ENCODE results near the gene SLC7A8.

The SLC7A8 gene

DNA sequence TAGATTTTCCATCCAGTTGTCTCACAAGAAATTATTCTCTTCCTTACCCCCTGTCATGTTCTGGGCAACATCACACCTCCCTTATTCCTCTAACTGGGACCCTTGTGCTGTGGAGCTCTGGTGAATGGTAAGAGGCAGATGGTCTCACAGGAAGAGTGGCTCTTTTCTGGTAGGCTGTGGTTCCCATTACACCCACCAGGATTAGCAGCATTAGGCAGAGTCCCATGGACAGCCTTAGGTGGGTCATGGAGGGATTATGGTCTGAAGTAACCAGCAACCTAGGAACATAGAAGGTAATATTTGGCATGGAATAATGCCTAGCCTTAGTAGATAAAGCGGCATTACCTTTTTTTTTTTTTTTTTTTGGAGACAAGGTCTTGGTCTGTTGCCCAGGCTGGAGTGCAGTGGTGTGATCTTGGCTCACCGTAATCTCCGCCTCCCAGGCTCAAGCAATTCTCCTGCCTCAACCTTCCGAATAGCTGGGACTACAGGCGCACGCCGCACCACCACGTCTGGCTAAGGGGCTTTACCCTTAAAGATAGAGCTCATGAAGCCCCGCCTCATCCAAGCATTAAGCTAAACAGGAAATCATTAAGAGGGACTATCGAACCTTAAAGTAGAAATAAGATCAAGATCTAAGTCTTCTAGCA lies 84.1 kb downstream of the SLC7A8 start:
- Mint-ChIP-seq H3K27ac (no peak overlapping the region), H3K27me3 (ENCODE audit: low read depth) (no peaks in the 10 kb centered on the region), H3K9me3 (no peaks in the 10 kb centered on the region), H3K36me3 (ENCODE audit: low read depth) (peaks cover 11% of the 10 kb centered on the region), H3K4me3 (no peak overlapping the region), H3K4me1 (ENCODE audit: low read depth) (peaks cover 14% of the 10 kb centered on the region)

GRCh38 chr14:23097786-23098185 lies 85.7 kb downstream of the SLC7A8 start:
- H3K4me3 Mint-ChIP-seq: peak overlapping the region; percentile 80
- peaks cover 14% of the 10 kb centered on the region for H3K36me3 Mint-ChIP-seq (ENCODE audit: low read depth)
- no peak overlapping the region for H3K27ac Mint-ChIP-seq
- no peaks in the 10 kb centered on the region for H3K27me3 Mint-ChIP-seq (ENCODE audit: low read depth)
- no peaks in the 10 kb centered on the region for H3K9me3 Mint-ChIP-seq
- H3K4me1 Mint-ChIP-seq (ENCODE audit: low read depth): peaks cover 19% of the 10 kb centered on the region

DNA sequence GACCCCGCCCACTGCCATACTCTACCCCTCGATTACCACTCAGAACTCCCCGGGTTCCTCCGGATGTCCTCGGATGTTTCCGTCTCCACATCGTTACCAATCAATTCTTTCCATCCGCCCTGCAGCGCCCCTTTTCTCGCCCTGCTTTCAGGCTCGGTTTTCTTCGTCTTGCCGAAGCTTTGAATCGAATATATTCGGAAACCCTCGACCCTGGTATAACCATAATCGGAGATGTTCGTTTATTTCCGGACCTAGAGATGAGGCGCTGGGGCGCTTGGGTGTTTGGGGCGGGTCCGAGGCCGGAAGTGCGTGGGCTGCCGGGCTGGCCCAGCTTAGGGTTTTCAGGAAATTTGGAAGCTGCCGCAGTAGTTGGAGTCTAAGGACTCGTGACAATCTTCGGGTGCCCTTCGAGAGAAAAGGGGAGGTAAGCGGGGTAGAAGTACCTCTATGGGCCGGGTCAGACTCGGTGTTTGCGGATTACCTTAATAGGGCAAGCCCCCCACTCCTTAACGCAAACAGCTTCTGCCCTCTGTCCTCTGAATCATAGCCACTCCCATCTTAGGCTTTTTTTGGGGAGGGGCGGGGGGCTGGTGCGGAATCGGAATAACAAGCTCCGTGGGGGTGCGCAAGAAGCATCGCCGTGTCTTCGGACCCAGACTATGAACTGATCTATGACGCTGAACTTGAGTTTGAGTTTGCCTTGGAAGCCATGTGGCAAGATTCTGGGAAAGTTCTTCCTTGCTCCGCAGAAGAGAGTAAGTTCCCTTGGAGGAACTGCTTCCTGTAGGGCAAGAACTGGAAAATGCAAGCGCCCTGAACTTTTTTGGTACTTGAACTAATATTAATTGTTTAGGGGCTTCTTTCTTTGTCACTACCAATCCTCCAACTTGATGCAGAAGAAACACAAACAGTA lies 88.0 kb downstream of the SLC7A8 start, which contains the start of gene C14orf119:
Gene C14orf119 (plus strand): TSS at position 310 of the 913 bp plus-strand sequence. CDS start 2,154 bp downstream, outside the sequence.
- Mint-ChIP-seq H3K27ac (no peak within 1 kb of the TSS), H3K27me3 (ENCODE audit: low read depth) (no peaks in the 10 kb centered on the region), H3K36me3 (ENCODE audit: low read depth) (peaks cover 21% of the 10 kb centered on the region), H3K9me3 (no peaks in the 10 kb centered on the region), H3K4me1 (ENCODE audit: low read depth) (peaks cover 25% of the 10 kb centered on the region), H3K4me3 (no peak within 1 kb of the TSS)

- no peaks in the 10 kb centered on the region for H3K9me3 Mint-ChIP-seq
- H3K4me3 Mint-ChIP-seq: no peak within 1 kb of the TSS
- H3K36me3 Mint-ChIP-seq (ENCODE audit: low read depth): peaks cover 27% of the 10 kb centered on the region
- no peaks in the 10 kb centered on the region for H3K27me3 Mint-ChIP-seq (ENCODE audit: low read depth)
- H3K27ac Mint-ChIP-seq: no peak within 1 kb of the TSS
- H3K4me1 Mint-ChIP-seq (ENCODE audit: low read depth): peaks cover 25% of the 10 kb centered on the region
Measured at GRCh38 chr14:23094666-23095195, 88.7 kb downstream of the SLC7A8 start, which contains the start of gene ACIN1. ACIN1 (minus strand) TSS chr14:23095136; CDS start chr14:23095112, 24 bp downstream.

DNA sequence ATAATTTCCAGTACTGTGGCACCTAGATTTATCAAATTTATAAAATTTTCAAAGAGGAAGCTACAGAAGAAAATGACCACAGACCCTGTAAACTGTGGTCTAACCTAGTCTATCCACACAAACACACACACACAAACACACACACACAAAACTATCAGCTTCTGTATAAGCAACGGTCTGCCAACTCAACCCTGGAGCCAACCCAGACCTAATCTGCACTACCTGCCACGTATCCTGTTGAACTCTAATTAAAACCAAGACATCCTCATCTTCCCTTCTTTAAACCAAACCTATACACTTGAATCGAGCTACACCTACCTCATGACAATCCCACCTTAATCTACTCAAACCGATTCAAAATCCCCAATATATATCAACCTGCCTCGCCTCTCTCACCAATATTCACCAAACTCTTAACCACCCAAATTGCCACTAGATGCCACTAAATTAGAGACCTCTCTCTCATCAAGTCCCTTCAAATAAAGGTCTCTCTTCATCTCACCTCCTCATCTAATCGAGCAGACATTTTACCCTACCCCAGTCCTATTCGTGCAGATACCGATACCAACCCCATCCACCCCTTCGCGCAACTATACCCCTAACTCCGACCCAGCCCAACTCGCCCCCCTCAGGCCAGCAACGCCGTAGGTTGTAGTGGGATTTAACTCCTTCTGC lies 89.3 kb downstream of the SLC7A8 start:
- peaks cover 25% of the 10 kb centered on the region for H3K4me1 Mint-ChIP-seq (ENCODE audit: low read depth)
- no peak overlapping the region for H3K4me3 Mint-ChIP-seq
- H3K27me3 Mint-ChIP-seq (ENCODE audit: low read depth): no peaks in the 10 kb centered on the region
- peaks cover 31% of the 10 kb centered on the region for H3K36me3 Mint-ChIP-seq (ENCODE audit: low read depth)
- H3K27ac Mint-ChIP-seq: no peak overlapping the region
- H3K9me3 Mint-ChIP-seq: no peaks in the 10 kb centered on the region

DNA sequence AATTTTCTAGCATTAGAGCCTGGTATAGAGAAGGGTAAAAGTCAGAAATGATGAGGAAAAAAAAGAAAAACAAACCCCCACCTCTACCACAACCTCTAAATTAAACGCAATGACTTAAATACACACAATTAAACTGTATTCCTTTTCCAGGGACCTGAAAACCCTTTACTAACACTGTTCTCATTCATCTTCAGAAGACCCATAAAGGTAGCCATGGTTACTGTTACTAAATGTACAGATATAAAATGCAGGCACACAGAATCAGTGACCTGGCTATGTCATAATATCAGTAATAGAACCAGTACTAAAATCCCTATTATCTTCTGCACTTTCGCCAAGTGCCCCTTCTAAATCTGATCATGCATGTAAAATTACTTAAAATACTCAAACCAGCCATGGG lies 89.9 kb downstream of the SLC7A8 start:
- Mint-ChIP-seq H3K4me3 (no peak overlapping the region), H3K27me3 (ENCODE audit: low read depth) (no peaks in the 10 kb centered on the region), H3K27ac (no peak overlapping the region), H3K36me3 (ENCODE audit: low read depth) (peaks cover 30% of the 10 kb centered on the region), H3K4me1 (ENCODE audit: low read depth) (peaks cover 25% of the 10 kb centered on the region), H3K9me3 (no peaks in the 10 kb centered on the region)

GRCh38 chr14:23093104-23093503 lies 90.4 kb downstream of the SLC7A8 start:
- peaks cover 27% of the 10 kb centered on the region for H3K36me3 Mint-ChIP-seq (ENCODE audit: low read depth)
- H3K9me3 Mint-ChIP-seq: no peaks in the 10 kb centered on the region
- H3K27ac Mint-ChIP-seq: peak overlapping the region; percentile 13
- no peak overlapping the region for H3K4me3 Mint-ChIP-seq
- peaks cover 25% of the 10 kb centered on the region for H3K4me1 Mint-ChIP-seq (ENCODE audit: low read depth)
- H3K27me3 Mint-ChIP-seq (ENCODE audit: low read depth): no peaks in the 10 kb centered on the region

GRCh38 chr14:23091294-23092225 lies 91.9 kb downstream of the SLC7A8 start:
- Mint-ChIP-seq H3K9me3 (no peaks in the 10 kb centered on the region), H3K36me3 (ENCODE audit: low read depth) (peaks cover 31% of the 10 kb centered on the region), H3K4me1 (ENCODE audit: low read depth) (peaks cover 15% of the 10 kb centered on the region), H3K4me3 (no peak overlapping the region), H3K27me3 (ENCODE audit: low read depth) (no peaks in the 10 kb centered on the region), H3K27ac (no peak overlapping the region)

GRCh38 chr14:23090254-23090636 lies 93.2 kb downstream of the SLC7A8 start:
- peaks cover 41% of the 10 kb centered on the region for H3K36me3 Mint-ChIP-seq (ENCODE audit: low read depth)
- H3K27ac Mint-ChIP-seq: no peak overlapping the region
- no peak overlapping the region for H3K4me3 Mint-ChIP-seq
- peaks cover 20% of the 10 kb centered on the region for H3K4me1 Mint-ChIP-seq (ENCODE audit: low read depth)
- no peaks in the 10 kb centered on the region for H3K9me3 Mint-ChIP-seq
- no peaks in the 10 kb centered on the region for H3K27me3 Mint-ChIP-seq (ENCODE audit: low read depth)

GRCh38 chr14:23089498-23090253 lies 93.8 kb downstream of the SLC7A8 start:
- H3K4me3 Mint-ChIP-seq: no peak overlapping the region
- H3K27me3 Mint-ChIP-seq (ENCODE audit: low read depth): no peaks in the 10 kb centered on the region
- H3K27ac Mint-ChIP-seq: no peak overlapping the region
- peaks cover 20% of the 10 kb centered on the region for H3K4me1 Mint-ChIP-seq (ENCODE audit: low read depth)
- no peaks in the 10 kb centered on the region for H3K9me3 Mint-ChIP-seq
- H3K36me3 Mint-ChIP-seq (ENCODE audit: low read depth): peaks cover 46% of the 10 kb centered on the region

GRCh38 chr14:23086565-23086964 lies 96.9 kb downstream of the SLC7A8 start:
- Mint-ChIP-seq H3K4me1 (ENCODE audit: low read depth) (peaks cover 10% of the 10 kb centered on the region), H3K27ac (no peak overlapping the region), H3K4me3 (no peak overlapping the region), H3K36me3 (ENCODE audit: low read depth) (peaks cover 44% of the 10 kb centered on the region), H3K9me3 (no peaks in the 10 kb centered on the region), H3K27me3 (ENCODE audit: low read depth) (no peaks in the 10 kb centered on the region)

DNA sequence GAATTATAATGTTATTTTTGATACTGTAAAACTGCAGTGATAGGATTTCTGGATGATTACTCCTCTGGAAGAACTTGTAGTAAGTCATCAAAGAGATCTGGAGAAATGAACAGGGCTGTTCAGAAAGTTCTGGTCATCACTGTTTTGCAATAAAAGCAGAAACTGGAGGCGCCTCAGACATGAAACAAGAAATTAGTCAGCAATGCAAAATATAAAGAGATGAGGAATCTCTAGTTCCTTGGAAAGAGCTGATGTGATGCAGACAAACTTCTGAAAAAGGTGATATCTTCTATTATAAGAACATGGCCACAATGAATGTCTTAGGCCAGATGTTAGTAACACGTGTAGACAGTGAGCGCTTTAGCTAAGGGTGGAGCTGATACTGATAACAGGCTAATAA lies 98.0 kb downstream of the SLC7A8 start:
- Mint-ChIP-seq H3K27ac (no peak overlapping the region), H3K27me3 (ENCODE audit: low read depth) (no peaks in the 10 kb centered on the region), H3K9me3 (no peaks in the 10 kb centered on the region), H3K4me3 (no peak overlapping the region), H3K4me1 (ENCODE audit: low read depth) (peaks cover 10% of the 10 kb centered on the region), H3K36me3 (ENCODE audit: low read depth) (peaks cover 51% of the 10 kb centered on the region)

- Mint-ChIP-seq H3K9me3 (no peaks in the 10 kb centered on the region), H3K27ac (no peak overlapping the region), H3K27me3 (ENCODE audit: low read depth) (no peaks in the 10 kb centered on the region), H3K4me3 (no peak overlapping the region), H3K4me1 (ENCODE audit: low read depth) (peaks cover 2% of the 10 kb centered on the region), H3K36me3 (ENCODE audit: low read depth) (peaks cover 57% of the 10 kb centered on the region)
Measured at GRCh38 chr14:23080474-23080873, 103.0 kb downstream of the SLC7A8 start.
